Body of pancreas (tissue), 4 donors: Measurements from ENCODE around the gene NFS1.

Source experiments
- CTCF ChIP-seq, 7 experiments: fragments of 450-650 bp in 4 of 7; fragments of 200-600 bp in 3 of 7; sonication (generic) in 3 of 7; IDR thresholded peaks; one replicate each; pipeline ENCODE4 v1.5.1; 2016 to 2019; ENCODE audit warnings: antibody characterized with exemption in 7 of 7
- POLR2A ChIP-seq, 3 donors: fragments of 450-650 bp; IDR thresholded peaks; one replicate each; pipeline ENCODE4 v1.6.1; 2016; ENCODE audit warnings: antibody characterized with exemption in 3 of 3, mild to moderate bottlenecking in 2 of 3

- no peak for TF ChIP-seq POLR2A (IDR thresholded peaks at IDR 0.05)
- no peak for TF ChIP-seq CTCF (IDR thresholded peaks at IDR 0.05)
Measured at GRCh38 chr20:35737865-35738333, 38.7 kb upstream of the NFS1 start.
